ENCODE measurements around the gene C1orf115.

DNA sequence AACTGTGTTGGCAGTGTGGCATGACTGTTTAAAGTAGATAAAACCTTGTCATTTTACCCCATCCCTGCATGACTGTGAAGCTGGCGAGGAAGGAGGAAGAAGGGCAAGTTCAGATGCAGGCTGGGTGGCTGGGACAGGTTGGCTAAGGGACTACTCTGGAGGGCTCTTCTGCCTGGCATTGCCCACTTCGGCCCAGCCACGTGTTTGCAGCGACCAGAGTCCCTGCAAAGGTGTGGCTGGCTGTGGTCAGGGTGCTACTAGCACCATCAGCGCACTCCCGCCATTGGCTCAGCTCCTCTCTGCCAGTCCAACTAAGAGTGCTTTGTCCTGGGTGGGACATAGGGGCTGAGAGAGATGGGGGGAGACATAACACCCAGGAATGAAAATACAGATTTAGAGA is 7.2 kb downstream of the C1orf115 start:
- TF ChIP-seq, protein P1, sequence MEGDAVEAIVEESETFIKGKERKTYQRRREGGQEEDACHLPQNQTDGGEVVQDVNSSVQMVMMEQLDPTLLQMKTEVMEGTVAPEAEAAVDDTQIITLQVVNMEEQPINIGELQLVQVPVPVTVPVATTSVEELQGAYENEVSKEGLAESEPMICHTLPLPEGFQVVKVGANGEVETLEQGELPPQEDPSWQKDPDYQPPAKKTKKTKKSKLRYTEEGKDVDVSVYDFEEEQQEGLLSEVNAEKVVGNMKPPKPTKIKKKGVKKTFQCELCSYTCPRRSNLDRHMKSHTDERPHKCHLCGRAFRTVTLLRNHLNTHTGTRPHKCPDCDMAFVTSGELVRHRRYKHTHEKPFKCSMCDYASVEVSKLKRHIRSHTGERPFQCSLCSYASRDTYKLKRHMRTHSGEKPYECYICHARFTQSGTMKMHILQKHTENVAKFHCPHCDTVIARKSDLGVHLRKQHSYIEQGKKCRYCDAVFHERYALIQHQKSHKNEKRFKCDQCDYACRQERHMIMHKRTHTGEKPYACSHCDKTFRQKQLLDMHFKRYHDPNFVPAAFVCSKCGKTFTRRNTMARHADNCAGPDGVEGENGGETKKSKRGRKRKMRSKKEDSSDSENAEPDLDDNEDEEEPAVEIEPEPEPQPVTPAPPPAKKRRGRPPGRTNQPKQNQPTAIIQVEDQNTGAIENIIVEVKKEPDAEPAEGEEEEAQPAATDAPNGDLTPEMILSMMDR (IDR thresholded peaks at IDR 0.05; ENCODE audit: low read depth, low read length, missing input control): no peak
- TF ChIP-seq, protein P2, sequence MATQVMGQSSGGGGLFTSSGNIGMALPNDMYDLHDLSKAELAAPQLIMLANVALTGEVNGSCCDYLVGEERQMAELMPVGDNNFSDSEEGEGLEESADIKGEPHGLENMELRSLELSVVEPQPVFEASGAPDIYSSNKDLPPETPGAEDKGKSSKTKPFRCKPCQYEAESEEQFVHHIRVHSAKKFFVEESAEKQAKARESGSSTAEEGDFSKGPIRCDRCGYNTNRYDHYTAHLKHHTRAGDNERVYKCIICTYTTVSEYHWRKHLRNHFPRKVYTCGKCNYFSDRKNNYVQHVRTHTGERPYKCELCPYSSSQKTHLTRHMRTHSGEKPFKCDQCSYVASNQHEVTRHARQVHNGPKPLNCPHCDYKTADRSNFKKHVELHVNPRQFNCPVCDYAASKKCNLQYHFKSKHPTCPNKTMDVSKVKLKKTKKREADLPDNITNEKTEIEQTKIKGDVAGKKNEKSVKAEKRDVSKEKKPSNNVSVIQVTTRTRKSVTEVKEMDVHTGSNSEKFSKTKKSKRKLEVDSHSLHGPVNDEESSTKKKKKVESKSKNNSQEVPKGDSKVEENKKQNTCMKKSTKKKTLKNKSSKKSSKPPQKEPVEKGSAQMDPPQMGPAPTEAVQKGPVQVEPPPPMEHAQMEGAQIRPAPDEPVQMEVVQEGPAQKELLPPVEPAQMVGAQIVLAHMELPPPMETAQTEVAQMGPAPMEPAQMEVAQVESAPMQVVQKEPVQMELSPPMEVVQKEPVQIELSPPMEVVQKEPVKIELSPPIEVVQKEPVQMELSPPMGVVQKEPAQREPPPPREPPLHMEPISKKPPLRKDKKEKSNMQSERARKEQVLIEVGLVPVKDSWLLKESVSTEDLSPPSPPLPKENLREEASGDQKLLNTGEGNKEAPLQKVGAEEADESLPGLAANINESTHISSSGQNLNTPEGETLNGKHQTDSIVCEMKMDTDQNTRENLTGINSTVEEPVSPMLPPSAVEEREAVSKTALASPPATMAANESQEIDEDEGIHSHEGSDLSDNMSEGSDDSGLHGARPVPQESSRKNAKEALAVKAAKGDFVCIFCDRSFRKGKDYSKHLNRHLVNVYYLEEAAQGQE (IDR thresholded peaks at IDR 0.05): no peak
- TF ChIP-seq TAF1 (conservative IDR thresholded peaks at IDR 0.05) (no peak), GABPA (IDR thresholded peaks at IDR 0.05 in 1 of 2, conservative IDR thresholded peaks at IDR 0.05 in 1 of 2) (no peak), EGR1 (IDR thresholded peaks at IDR 0.05; ENCODE audit: low read depth in 2 of 2) (no peak), JUND (IDR thresholded peaks at IDR 0.05) (no peak)
- TF ChIP-seq, protein P3, sequence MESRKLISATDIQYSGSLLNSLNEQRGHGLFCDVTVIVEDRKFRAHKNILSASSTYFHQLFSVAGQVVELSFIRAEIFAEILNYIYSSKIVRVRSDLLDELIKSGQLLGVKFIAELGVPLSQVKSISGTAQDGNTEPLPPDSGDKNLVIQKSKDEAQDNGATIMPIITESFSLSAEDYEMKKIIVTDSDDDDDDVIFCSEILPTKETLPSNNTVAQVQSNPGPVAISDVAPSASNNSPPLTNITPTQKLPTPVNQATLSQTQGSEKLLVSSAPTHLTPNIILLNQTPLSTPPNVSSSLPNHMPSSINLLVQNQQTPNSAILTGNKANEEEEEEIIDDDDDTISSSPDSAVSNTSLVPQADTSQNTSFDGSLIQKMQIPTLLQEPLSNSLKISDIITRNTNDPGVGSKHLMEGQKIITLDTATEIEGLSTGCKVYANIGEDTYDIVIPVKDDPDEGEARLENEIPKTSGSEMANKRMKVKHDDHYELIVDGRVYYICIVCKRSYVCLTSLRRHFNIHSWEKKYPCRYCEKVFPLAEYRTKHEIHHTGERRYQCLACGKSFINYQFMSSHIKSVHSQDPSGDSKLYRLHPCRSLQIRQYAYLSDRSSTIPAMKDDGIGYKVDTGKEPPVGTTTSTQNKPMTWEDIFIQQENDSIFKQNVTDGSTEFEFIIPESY (IDR thresholded peaks at IDR 0.05): no peak
